Measurements from ENCODE around the gene ST7. TPM values are rescaled to one million over a fixed set of nuclear protein-coding genes. Genes with fewer than 3 reads are reported as not detected.

Gene ST7
- polyA plus RNA-seq, 5 donors: 44.7 to 61.6 (median 54.7) TPM

DNA sequence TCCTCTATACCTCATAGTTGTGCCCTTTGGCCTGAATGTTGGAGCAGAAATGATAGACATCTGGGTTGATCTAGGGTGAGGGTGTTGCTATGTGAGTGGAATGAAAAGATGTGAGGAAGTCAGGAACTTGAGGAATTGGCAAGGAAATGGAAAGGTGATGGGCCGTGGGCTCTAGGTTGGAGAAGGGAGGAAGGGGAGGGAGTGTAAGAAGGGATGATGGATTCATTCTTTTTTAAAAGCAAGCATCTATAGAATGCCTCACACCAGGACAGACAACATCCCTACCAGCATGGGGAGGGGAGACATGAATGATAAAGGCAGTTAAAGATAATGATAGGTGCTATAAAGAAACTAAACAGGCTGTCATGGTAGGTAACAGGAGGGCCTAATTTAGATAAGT lies 201.4 kb downstream of the ST7 start:
- DNase-seq: no peak

- DNase-seq: no peak
Observed at GRCh38 chr7:117155694-117156093, 202.4 kb downstream of the ST7 start.

- DNase-seq: peak; percentile 64 to 72
Observed at GRCh38 chr7:117157241-117158209, 204.2 kb downstream of the ST7 start.

GRCh38 chr7:117158941-117159697 lies 205.8 kb downstream of the ST7 start:
- DNase-seq: no peak

GRCh38 chr7:117163101-117163500 lies 209.8 kb downstream of the ST7 start:
- DNase-seq: no peak

- DNase-seq: no peak
Observed at GRCh38 chr7:117164620-117165019, 211.3 kb downstream of the ST7 start.

DNA sequence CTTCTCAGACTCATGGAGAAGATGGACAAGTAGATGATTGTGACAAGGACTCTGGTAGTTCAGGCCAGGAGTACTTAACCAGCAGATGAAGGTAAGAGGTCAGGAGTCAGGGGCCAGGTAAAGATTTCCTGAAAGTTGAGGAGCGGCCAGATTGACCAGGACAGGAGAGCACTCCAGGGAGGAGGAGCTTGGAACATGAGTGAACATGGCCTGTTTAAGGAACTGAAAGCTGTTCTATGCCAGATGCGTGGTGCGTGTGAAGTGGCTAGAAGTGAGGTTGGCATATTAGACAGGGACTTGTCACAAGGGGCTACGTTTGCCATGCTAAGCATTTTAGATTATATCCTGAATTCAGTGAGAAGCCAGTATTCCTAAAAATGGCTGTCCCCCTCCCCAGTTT lies 212.4 kb downstream of the ST7 start:
- no peak for DNase-seq

DNA sequence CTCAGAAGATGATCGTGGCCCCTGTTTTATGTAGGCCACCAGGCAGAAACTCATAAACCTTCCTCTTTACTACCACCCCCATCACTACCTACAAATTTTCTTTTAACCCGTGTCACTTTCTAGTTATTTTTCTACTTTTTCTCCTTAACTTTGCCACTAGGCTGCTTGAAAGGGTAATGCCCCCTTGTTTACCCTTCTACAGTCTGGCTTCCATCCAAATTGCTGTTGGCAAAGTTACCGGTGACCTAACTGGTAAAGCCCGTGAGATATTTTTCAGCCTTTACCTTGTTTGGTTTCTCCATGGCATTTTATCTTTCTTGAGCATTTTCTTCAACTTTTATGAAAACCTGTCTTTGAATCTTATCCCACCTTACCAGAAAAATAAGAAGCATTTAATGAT lies 216.6 kb downstream of the ST7 start:
- no peak for DNase-seq

- no peak for DNase-seq
Observed at GRCh38 chr7:117171106-117171505, 217.8 kb downstream of the ST7 start.

GRCh38 chr7:117172283-117172682 lies 219.0 kb downstream of the ST7 start:
- DNase-seq: no peak

DNA sequence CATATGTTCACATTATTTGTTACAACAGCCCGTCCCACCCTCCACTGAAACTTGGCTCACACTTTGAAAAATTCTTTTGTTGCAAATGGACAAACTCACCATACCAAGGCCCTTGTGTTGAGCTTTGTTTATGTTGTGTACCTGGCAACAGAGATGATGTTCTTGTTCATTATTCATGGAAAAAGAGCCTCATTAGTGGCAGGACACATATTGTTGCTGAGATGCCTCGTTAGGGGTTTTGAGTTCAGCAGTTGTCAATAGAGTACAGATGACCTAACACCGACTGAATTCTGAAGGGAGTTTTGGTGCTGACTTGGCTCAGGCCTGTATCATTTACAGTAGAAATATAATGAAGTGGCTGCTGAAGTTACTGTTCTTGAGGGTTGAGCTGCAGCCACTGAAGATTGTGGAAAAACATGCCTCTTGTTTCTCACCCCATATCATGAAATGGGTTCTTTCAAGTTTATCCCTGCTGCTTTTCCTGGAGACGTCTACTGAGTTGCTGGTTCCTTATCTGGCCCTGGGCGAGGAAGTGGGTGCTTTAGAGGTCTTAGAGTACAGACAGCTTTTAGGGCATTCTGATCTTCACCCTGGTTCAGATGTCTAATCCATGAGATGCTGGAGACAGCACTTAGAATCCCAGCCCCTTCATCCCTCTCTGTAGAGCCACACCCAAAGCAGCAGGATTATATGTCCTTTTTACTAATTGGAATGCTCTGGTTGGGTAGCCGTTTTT lies 219.9 kb downstream of the ST7 start:
- peak; percentile 70 for DNase-seq

DNA sequence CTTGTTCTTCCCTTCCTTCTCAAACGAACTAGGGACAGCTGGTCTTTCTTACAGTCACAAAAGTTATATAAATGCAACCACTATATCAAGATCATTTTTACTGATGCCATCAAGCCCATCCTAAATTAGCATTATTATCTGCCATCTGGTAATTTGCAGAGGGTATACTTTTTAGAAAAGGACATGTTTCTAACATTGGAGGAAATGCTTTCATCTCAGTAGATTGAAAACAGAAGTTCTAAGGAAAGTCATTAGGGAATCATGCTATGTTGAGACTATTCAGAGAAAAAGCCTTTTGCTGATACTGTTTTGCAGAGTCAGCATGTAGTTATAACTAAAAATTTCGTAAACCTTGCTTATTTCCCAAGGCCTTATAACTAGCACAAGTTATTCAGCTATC lies 222.9 kb downstream of the ST7 start:
- peak; percentile 61 to 71 for DNase-seq

DNA sequence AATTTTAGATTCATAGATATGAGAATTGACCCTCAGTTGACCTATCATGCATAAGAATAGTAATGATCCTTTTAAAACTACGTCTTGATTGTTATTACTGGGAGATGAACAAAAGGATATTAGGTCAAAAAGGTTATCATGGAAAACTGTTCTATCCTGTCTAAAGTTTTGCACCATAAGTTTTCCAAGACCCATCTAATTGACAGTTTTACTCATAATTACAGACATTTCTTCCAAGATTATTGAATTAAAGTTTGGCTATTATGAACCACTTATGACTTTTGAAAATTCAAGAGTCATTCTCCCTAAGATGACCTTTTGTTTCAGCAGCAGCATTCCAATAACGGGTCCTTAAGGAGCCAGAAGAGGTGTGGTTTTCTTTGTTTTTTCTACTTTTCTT lies 225.3 kb downstream of the ST7 start:
- DNase-seq: no peak

- DNase-seq: no peak
Observed at GRCh38 chr7:117179701-117180100, 226.4 kb downstream of the ST7 start.

- no peak for DNase-seq
Observed at GRCh38 chr7:117183729-117184128, 230.4 kb downstream of the ST7 start.

DNA sequence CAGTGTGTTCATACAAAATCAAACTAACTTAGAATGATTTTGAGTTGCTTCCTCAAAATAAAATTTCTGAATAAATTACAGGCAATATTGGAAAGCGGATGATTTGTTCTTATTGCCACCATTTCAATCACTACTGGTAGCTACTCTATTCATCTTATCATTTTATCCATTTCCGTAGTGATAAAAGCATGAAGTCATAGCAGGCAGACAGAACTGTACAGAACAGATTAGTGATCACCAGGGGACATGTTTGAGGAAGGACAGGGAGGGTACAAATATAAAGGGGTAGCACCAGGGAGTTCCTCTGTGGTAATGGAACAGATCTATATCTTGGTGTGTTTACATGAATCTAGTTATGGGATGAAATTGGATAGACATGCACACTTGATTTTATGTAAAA lies 231.1 kb downstream of the ST7 start:
- no peak for DNase-seq

DNA sequence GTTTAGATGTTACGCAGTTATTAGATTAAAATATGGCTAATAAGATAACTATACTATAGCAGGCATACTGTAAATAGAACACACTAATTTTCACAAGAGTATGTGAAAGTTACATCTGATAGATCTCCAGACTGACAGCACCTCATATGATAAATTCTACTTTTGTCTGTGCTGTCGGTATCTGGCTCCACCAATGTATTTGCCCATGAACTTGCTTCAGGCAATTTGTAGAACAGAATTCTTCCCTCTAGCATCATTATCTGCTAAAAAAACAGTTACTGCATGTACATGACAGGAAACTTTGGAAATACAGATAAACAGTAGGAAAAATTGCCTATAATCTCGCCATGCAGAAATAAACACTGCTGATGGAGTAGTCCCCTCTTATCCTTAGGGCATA lies 231.8 kb downstream of the ST7 start:
- DNase-seq: no peak

DNA sequence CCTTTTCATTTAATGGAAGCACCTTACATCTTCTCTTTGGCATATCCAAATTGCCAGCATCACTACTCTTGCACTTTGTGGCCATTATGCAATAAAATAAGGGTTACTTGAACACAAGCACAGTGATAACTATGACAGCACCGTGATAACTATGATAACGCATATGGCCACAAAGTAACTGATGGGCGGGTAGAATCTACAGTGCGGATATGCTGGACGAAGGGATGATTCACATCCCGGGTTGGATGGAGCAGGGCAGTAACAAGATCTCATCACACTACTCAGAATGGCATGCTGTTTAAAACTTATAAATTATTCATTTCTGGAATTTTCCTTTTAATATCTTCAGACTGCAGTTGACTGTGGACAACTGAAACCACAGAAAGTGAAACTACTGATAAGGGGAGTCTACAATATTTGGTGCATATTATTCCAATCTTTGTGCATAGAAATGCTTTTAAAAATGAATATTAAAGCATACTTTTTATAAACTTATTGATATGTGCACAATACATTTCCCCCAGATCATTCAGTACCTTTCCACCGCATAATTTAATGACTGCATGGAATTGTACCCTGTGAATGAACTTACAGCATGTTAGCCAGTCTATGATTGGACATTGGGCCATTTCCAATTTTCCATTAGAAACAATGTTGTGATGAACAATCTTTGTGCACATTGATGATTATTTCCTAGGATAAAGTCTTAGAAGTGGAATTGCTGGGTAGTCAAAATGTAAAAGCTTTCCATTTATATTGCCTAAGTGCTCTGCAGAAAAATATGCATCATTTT lies 233.1 kb downstream of the ST7 start:
- DNase-seq: no peak

DNA sequence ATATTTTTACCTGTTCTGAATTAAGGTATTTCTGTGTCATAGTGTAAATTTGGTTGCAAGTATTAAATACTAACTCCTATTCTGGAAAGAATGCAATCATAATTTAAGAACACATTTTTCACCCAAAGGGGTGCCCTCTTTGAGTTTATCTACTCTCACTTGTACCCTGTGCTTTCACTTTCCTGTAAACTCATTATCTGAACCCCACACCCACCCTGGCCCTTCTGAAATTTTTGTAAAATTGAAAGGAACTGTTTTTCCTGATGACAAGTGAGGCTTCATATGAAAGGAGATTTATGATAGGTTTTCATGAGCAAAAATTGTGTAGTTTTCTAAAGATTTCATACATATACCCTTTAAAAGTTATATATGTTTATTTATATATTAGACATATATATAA lies 235.1 kb downstream of the ST7 start:
- DNase-seq: no peak

GRCh38 chr7:117188949-117189592 lies 235.8 kb downstream of the ST7 start:
- no peak for DNase-seq

GRCh38 chr7:117190104-117190503 lies 236.8 kb downstream of the ST7 start:
- DNase-seq: no peak
